HG03108 (cell line): Measurements from ENCODE around the gene TMEM52B.

ENCODE experiments used
- ATAC-seq: cut with Tn5 transposase; IDR thresholded peaks from one replicate; pipeline ENCODE4 v1.9.1; 2021; ENCODE audit warnings: moderate library complexity; ENCODE audit not compliant: unreplicated experiment

The TMEM52B gene

GRCh38 chr12:10238526-10238925 is 59.7 kb downstream of the TMEM52B start:
- no peak for ATAC-seq

GRCh38 chr12:10241290-10241689 is 62.5 kb downstream of the TMEM52B start:
- no peak for ATAC-seq
